Stimulated activated CD8-positive, alpha-beta memory T cell treated with anti-CD3 and anti-CD28 coated beads, Interleukin-4, amount 100 ng/mL, for 24 hours (primary cell): Measurements from ENCODE around the gene CTIF.

Experiments used
- DNase-seq: peaks from one replicate; pipeline ENCODE4 v3.0.0-alpha.2; 2020; ENCODE audit warnings: low read depth

The CTIF gene

GRCh38 chr18:48851599-48851960 is 312.7 kb downstream of the CTIF start:
- DNase-seq: no peak

GRCh38 chr18:48852292-48852691 is 313.5 kb downstream of the CTIF start:
- DNase-seq: no peak

GRCh38 chr18:48852794-48853193 is 314.0 kb downstream of the CTIF start:
- no peak for DNase-seq

GRCh38 chr18:48853588-48853987 is 314.8 kb downstream of the CTIF start:
- no peak for DNase-seq

- no peak for DNase-seq
These were observed 315.9 kb downstream of the CTIF start for GRCh38 chr18:48854780-48855179.

GRCh38 chr18:48855422-48856377 is 316.9 kb downstream of the CTIF start:
- DNase-seq: no peak

GRCh38 chr18:48857023-48857694 is 318.3 kb downstream of the CTIF start:
- DNase-seq: no peak

GRCh38 chr18:48858676-48859075 is 319.8 kb downstream of the CTIF start:
- DNase-seq: no peak

- no peak for DNase-seq
These were observed 320.8 kb downstream of the CTIF start for GRCh38 chr18:48859311-48860268.

- no peak for DNase-seq
These were observed 321.7 kb downstream of the CTIF start for GRCh38 chr18:48860269-48861180.

GRCh38 chr18:48861181-48861708 is 322.4 kb downstream of the CTIF start:
- DNase-seq: no peak

- no peak for DNase-seq
These were observed 323.3 kb downstream of the CTIF start for GRCh38 chr18:48862132-48862531.

- no peak for DNase-seq
These were observed 323.9 kb downstream of the CTIF start for GRCh38 chr18:48862678-48863270.

- no peak for DNase-seq
These were observed 324.7 kb downstream of the CTIF start for GRCh38 chr18:48863432-48864065.

- no peak for DNase-seq
These were observed 326.0 kb downstream of the CTIF start for GRCh38 chr18:48864876-48865275.

GRCh38 chr18:48866028-48866733 is 327.4 kb downstream of the CTIF start:
- DNase-seq: no peak

GRCh38 chr18:48866856-48867255 is 328.0 kb downstream of the CTIF start:
- no peak for DNase-seq

- DNase-seq: no peak
These were observed 329.1 kb downstream of the CTIF start for GRCh38 chr18:48867978-48868377.
